ENCODE results near the gene NHSL1.

DNA sequence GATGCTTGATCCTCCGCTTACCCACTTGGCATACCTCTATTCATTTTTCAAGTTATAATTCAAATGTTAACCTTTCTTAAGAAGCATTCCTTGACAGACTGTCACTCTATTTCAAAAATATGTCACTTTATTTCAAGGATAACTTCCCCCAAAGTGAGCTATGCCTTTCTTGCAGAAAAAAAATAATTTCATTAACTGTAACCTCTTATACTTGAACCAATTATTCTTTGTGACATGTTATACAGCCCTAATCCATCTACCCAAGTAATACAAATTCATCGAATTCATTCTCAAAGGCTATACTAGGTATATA lies 9.3 kb upstream of the NHSL1 start:
- TF ChIP-seq, protein P1, sequence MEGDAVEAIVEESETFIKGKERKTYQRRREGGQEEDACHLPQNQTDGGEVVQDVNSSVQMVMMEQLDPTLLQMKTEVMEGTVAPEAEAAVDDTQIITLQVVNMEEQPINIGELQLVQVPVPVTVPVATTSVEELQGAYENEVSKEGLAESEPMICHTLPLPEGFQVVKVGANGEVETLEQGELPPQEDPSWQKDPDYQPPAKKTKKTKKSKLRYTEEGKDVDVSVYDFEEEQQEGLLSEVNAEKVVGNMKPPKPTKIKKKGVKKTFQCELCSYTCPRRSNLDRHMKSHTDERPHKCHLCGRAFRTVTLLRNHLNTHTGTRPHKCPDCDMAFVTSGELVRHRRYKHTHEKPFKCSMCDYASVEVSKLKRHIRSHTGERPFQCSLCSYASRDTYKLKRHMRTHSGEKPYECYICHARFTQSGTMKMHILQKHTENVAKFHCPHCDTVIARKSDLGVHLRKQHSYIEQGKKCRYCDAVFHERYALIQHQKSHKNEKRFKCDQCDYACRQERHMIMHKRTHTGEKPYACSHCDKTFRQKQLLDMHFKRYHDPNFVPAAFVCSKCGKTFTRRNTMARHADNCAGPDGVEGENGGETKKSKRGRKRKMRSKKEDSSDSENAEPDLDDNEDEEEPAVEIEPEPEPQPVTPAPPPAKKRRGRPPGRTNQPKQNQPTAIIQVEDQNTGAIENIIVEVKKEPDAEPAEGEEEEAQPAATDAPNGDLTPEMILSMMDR (IDR thresholded peaks at IDR 0.05): no peak
- no peak for TF ChIP-seq POLR2A (IDR thresholded peaks at IDR 0.05)
- TF ChIP-seq POLR2AphosphoS5 (IDR thresholded peaks at IDR 0.05): no peak
- no peak for TF ChIP-seq EP300 (IDR thresholded peaks at IDR 0.05; ENCODE audit: low read depth)

Measured in transverse colon (tissue), 4 donors.